Tibial nerve (tissue), 4 donors: Measurements from ENCODE around the gene SHROOM2. TPM values are rescaled to one million over a fixed set of nuclear protein-coding genes. Genes with fewer than 3 reads are reported as not detected.
"Not testable (repeated sequence)": the region's sequence is repeated elsewhere in the genome, so short reads cannot be mapped to it uniquely, and the experiment has no call there.

ENCODE experiments used
- DNase-seq, 2 donors: peaks; one replicate each; pipeline ENCODE4 v3.0.0-alpha.2; 2019; ENCODE audit warnings: low spot score in 2 of 2
- H3K27ac ChIP-seq, 4 donors: fragments of 200-600 bp; sonication (generic) in 3 of 4; one replicate each; pipeline ENCODE4 v1.5.1; 2017 to 2019; ENCODE audit warnings: mild to moderate bottlenecking in 1 of 4
- H3K27me3 ChIP-seq, 2 donors: fragments of 200-600 bp; sonication (generic) in 1 of 2; one replicate each; pipeline versions ENCODE4 v1.5.1 to v1.6.0; 2017 to 2019
- H3K36me3 ChIP-seq, 3 donors: fragments of 200-600 bp; sonication (generic); one replicate each; pipeline ENCODE4 v1.5.1; 2018 to 2019
- H3K4me1 ChIP-seq, 4 donors: fragments of 200-600 bp; sonication (generic) in 3 of 4; one replicate each; pipeline ENCODE4 v1.5.1; 2017 to 2019
- H3K4me3 ChIP-seq, 4 donors: fragments of 200-600 bp; sonication (generic) in 3 of 4; one replicate each; pipeline ENCODE4 v1.5.1; 2017 to 2019; ENCODE audit warnings: mild to moderate bottlenecking in 1 of 4, moderate library complexity in 1 of 4
- H3K9me3 ChIP-seq, 4 donors: fragments of 200-600 bp; sonication (generic) in 3 of 4; one replicate each; pipeline ENCODE4 v1.5.1; 2017 to 2019
- CTCF ChIP-seq, 5 experiments: fragments of 200-600 bp in 3 of 5; fragments of 450-650 bp in 2 of 5; sonication (generic) in 3 of 5; IDR thresholded peaks; one replicate each; pipeline ENCODE4 v1.5.1; 2016 to 2019; ENCODE audit warnings: antibody characterized with exemption in 5 of 5, mild to moderate bottlenecking in 3 of 5, moderate library complexity in 2 of 5
- EP300 ChIP-seq, 2 donors: sonication (generic); formaldehyde crosslinking; IDR thresholded peaks; one replicate each; pipeline ENCODE4 v1.6.1; 2017; ENCODE audit warnings: antibody characterized with exemption in 2 of 2, mild to moderate bottlenecking in 1 of 2
- POLR2A ChIP-seq, 2 donors: fragments of 450-650 bp; IDR thresholded peaks; one replicate each; pipeline ENCODE4 v1.6.1; 2017; ENCODE audit warnings: antibody characterized with exemption in 2 of 2, mild to moderate bottlenecking in 2 of 2, moderate library complexity in 2 of 2
- WGBS, 2 donors: methylation state at CpG; one replicate each; pipeline ENCODE4 v1.1.5; 2018; 5-methylcytosine and 5-hydroxymethylcytosine counted together
- total RNA-seq, 4 donors: library from RNA; depleted of rRNA; stranded (reverse); fragments of >200 nt; gene quantifications; one replicate each; pipeline ENCODE4 v1.1.0, GENCODE V29; 2016

Gene SHROOM2
- total RNA-seq, 4 donors from 2014 or later, result 2.7 to 5.0 (median 3.6) TPM

- DNase-seq, result no peak
- Histone ChIP-seq H3K4me3 (no peak overlapping the region), H3K27me3 (no peaks in the 10 kb centered on the region), H3K9me3 (no peaks in the 10 kb centered on the region), H3K27ac (no peak overlapping the region), H3K36me3 (no peaks in the 10 kb centered on the region), H3K4me1 (no peaks in the 10 kb centered on the region)
- TF ChIP-seq POLR2A (IDR thresholded peaks at IDR 0.05) (no peak), CTCF (IDR thresholded peaks at IDR 0.05) (no peak), EP300 (IDR thresholded peaks at IDR 0.05) (no peak)
- 79 to 87% methylated on average over 13 to 14 of the region's 14 CpGs for WGBS, 2 donors
Observed at GRCh38 chrX:9807355-9808182, 21.3 kb downstream of the SHROOM2 start.

DNA sequence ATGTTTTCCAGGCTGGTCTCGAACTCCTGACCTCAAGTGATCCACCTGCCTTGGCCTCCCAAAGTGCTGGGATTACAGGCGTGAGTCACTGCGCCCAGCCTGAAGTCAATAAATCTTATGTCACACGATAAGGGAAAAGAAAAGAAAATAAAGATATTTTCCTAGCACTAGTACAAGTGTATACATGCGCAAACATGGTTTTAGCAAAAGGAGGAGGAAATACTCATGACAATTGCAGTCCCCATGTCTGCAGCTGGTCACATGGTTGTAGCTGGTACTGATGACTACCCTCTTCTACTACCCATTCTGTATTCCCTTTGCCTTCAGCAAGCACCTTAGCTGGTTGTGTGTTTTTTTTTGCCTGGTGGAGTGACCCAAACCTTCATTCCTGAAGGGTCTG lies 23.6 kb downstream of the SHROOM2 start:
- not testable (repeated sequence) for H3K27ac ChIP-seq, H3K36me3 ChIP-seq, H3K9me3 ChIP-seq, H3K27me3 ChIP-seq, DNase-seq, H3K4me3 ChIP-seq, H3K4me1 ChIP-seq
- 86 to 91% methylated on average over 5 of the region's 5 CpGs for WGBS, 2 donors

DNA sequence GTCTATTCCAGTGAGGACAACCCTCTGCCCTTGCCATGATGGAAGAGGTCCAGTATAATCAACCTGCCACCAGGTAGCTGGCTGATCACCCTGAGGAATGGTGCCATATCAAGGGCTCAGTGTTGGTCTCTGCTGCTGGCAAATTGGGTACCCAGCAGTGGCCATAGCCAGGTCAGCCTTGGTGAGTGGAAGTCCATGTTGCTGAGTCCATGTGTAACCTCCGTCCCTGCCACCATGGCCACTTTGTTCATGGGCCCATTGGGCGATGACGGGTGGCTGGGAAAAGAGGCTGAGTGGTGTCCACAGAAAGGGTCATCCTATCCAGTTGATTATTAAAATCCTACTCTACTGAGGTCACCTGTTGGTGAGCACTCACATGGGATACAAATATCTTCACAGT lies 24.9 kb downstream of the SHROOM2 start:
- not testable (repeated sequence) for H3K27me3 ChIP-seq, H3K9me3 ChIP-seq, H3K4me1 ChIP-seq, H3K27ac ChIP-seq, H3K36me3 ChIP-seq, DNase-seq, H3K4me3 ChIP-seq
- 98% methylated on average over 3 of the region's 3 CpGs; no CpG with 5 or more reads in 1 of the 2 donors for WGBS, 2 donors

DNA sequence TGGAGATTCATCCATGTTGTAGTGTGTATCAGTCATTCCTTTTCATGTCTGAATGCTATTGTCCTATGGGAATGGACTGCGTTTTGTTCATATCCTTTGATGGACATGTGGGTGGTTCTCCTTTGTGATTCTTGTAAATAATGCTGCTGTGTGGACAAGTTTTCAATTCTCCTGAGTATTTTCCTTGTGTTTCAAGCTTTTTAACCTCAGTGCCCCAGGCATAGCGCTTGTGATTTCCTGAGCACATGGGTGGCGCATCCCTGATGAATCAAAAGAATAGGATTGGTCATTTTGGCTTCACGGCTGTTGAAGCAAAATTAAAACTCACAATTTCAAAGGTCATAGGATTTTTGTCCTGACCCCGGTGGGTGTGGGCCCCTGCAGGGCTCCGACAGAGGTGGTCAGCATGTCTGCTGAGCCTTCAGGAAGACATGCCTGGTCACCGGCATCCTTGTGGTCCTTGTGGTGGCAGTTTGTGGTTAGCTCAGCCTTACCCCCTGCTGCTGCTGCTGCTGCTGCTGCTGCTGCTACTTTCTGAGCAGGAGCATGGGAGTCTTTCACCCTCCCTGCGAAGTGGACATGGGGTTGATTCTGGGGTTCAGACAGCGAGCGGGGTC lies 30.0 kb downstream of the SHROOM2 start:
- WGBS, 2 donors, result 64 to 66% methylated on average over 9 to 10 of the region's 10 CpGs
- Histone ChIP-seq H3K27me3 (no peaks in the 10 kb centered on the region), H3K4me1 (no peaks in the 10 kb centered on the region), H3K9me3 (no peaks in the 10 kb centered on the region), H3K36me3 (no peaks in the 10 kb centered on the region), H3K4me3 (no peak overlapping the region), H3K27ac (no peak overlapping the region)
- DNase-seq, result no peak
- TF ChIP-seq POLR2A (IDR thresholded peaks at IDR 0.05), result no peak
- no peak for TF ChIP-seq EP300 (IDR thresholded peaks at IDR 0.05)
- no peak for TF ChIP-seq CTCF (IDR thresholded peaks at IDR 0.05)

DNA sequence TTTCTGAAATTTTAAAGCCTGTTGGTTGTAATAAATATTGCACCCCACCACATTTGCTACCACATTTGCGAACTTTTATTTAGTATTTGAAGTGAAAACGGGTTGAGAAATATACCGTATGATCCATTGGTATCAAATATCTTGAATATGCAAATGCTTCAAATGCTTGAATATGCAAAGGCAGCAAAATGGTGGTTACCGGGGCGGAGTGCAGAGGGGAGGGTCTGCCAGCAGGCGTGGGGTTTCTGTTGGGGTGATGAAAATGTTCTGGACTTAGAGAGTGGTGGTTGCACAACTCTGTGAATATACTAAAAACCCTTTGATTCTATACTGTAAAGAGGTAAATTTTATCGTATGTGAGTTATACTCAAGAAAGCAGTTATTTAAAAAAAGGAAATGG lies 35.3 kb downstream of the SHROOM2 start:
- no peaks in the 10 kb centered on the region for H3K4me1 ChIP-seq
- WGBS, 2 donors, result 73 to 89% methylated on average over 7 of the region's 7 CpGs
- no peaks in the 10 kb centered on the region for H3K9me3 ChIP-seq
- H3K4me3 ChIP-seq, result no peak overlapping the region
- no peak overlapping the region for H3K27ac ChIP-seq
- H3K36me3 ChIP-seq, result no peaks in the 10 kb centered on the region
- TF ChIP-seq EP300 (IDR thresholded peaks at IDR 0.05) (no peak), POLR2A (IDR thresholded peaks at IDR 0.05) (no peak), CTCF (IDR thresholded peaks at IDR 0.05) (no peak)
- DNase-seq, result no peak
- H3K27me3 ChIP-seq, result no peaks in the 10 kb centered on the region

DNA sequence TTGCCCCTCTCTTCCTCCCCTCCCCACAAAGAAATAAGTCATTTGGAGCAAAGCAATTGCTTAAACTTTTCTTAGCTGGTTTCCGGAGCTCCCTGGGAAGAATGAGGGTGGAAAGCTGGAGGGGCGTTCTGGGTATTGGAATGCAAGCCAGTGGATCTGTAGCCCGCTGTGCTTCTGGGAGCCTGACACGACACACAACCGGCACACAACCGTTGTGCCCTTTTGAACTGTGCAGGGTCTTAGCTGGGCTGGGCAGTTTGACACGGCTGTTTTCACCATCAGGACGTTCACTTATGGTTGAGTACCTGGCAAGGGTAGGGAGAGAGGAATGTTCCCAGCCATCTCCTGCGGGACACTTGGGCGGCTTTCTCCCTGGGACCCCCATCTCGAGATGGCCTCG lies 38.3 kb downstream of the SHROOM2 start:
- H3K4me1 ChIP-seq, result no peaks in the 10 kb centered on the region
- TF ChIP-seq CTCF (IDR thresholded peaks at IDR 0.05) (no peak), POLR2A (IDR thresholded peaks at IDR 0.05) (no peak), EP300 (IDR thresholded peaks at IDR 0.05) (no peak)
- no peak overlapping the region for H3K27ac ChIP-seq
- H3K9me3 ChIP-seq, result no peaks in the 10 kb centered on the region
- H3K27me3 ChIP-seq, result no peaks in the 10 kb centered on the region
- no peaks in the 10 kb centered on the region for H3K36me3 ChIP-seq
- WGBS, 2 donors, result 40 to 46% methylated on average over 5 to 12 of the region's 12 CpGs
- H3K4me3 ChIP-seq, result no peak overlapping the region
- no peak for DNase-seq
